ENCODE results near the gene CTSK. TPM values are rescaled to one million over a fixed set of nuclear protein-coding genes. Genes with fewer than 3 reads are reported as not detected.

Gene CTSK
- total RNA-seq, 2 experiments from 2014 or later, result 1.6 to 1.8 TPM

- ChIA-PET CTCF (ENCODE audit: unreplicated experiment) (no interaction called here), POLR2A (interaction anchor here (0.6 kb wide), 1 partner anchor 7 kb away, joined by 4 read pairs; no protein-coding TSS in a partner anchor)
- H3K79me2 ChIP-seq (ENCODE audit: insufficient read depth, low read depth, low read length), result peaks cover 56% of the 10 kb centered on the region
These were observed 48.0 kb downstream of the CTSK start for GRCh38 chr1:150760013-150760412.

GRCh38 chr1:150753416-150753815 is 54.6 kb downstream of the CTSK start:
- no peaks in the 10 kb centered on the region for H3K9me2 ChIP-seq (ENCODE audit: insufficient read depth, low read length)
- no peak for DNase-seq (ENCODE audit: low spot score)
- H3K79me2 ChIP-seq (ENCODE audit: insufficient read depth, low read depth, low read length), result no peaks in the 10 kb centered on the region
- no peak overlapping the region for H3K27ac ChIP-seq (ENCODE audit: low read depth, low read length, poor library complexity, severe bottlenecking)
- H3K36me3 ChIP-seq (ENCODE audit: insufficient read depth, low read length), result peaks cover 89% of the 10 kb centered on the region
- no peaks in the 10 kb centered on the region for H4K20me1 ChIP-seq (ENCODE audit: insufficient read depth, low read length)
- no peaks in the 10 kb centered on the region for H3K4me1 ChIP-seq (ENCODE audit: insufficient read depth, low read length, poor library complexity, severe bottlenecking)
- no peaks in the 10 kb centered on the region for H3K9me3 ChIP-seq (ENCODE audit: low read length)
- BruUV-seq (replicated peaks), result no TSS peak
- no peak overlapping the region for H3K4me2 ChIP-seq (ENCODE audit: low read length)
- intact Hi-C loops (cut with micrococcal nuclease; ENCODE audit: unreplicated experiment), result no loop called here
- ChIA-PET POLR2A (no interaction called here), CTCF (ENCODE audit: unreplicated experiment) (no interaction called here)
- TF ChIP-seq CTCF (conservative IDR thresholded peaks at IDR 0.05; ENCODE audit: low read length) (no peak), EZH2phosphoT487 (IDR thresholded peaks at IDR 0.05; ENCODE audit: borderline replicate concordance, low read depth, low read length) (no peak)
- H2AFZ ChIP-seq (ENCODE audit: low read length), result no peak overlapping the region
- H3K4me3 ChIP-seq (ENCODE audit: low read depth, low read length, poor library complexity, severe bottlenecking), result no peak overlapping the region

More at GRCh38 chr1:150760013-150760412, 48.0 kb downstream of the CTSK start:
- Histone ChIP-seq H3K27ac (ENCODE audit: low read depth, low read length, poor library complexity, severe bottlenecking) (no peak overlapping the region), H3K4me1 (ENCODE audit: insufficient read depth, low read length, poor library complexity, severe bottlenecking) (peaks cover 17% of the 10 kb centered on the region), H3K36me3 (ENCODE audit: insufficient read depth, low read length) (peaks cover 66% of the 10 kb centered on the region), H4K20me1 (ENCODE audit: insufficient read depth, low read length) (no peaks in the 10 kb centered on the region), H3K4me2 (ENCODE audit: low read length) (no peak overlapping the region), H2AFZ (ENCODE audit: low read length) (no peak overlapping the region), H3K9me2 (ENCODE audit: insufficient read depth, low read length) (no peaks in the 10 kb centered on the region), H3K9me3 (ENCODE audit: low read length) (peaks cover 12% of the 10 kb centered on the region; the same call in 1 of the 2 replicates), H3K4me3 (ENCODE audit: low read depth, low read length, poor library complexity, severe bottlenecking) (no peak overlapping the region)
- TF ChIP-seq EZH2phosphoT487 (IDR thresholded peaks at IDR 0.05; ENCODE audit: borderline replicate concordance, low read depth, low read length) (no peak), CTCF (conservative IDR thresholded peaks at IDR 0.05; ENCODE audit: low read length) (no peak)
- intact Hi-C loops (cut with micrococcal nuclease; ENCODE audit: unreplicated experiment), result no loop called here
- DNase-seq (ENCODE audit: low spot score), result no peak
- no TSS peak for BruUV-seq (replicated peaks)

GRCh38 chr1:150751443-150751842 is 56.6 kb downstream of the CTSK start:
- no peaks in the 10 kb centered on the region for H3K4me1 ChIP-seq (ENCODE audit: insufficient read depth, low read length, poor library complexity, severe bottlenecking)
- H4K20me1 ChIP-seq (ENCODE audit: insufficient read depth, low read length), result no peaks in the 10 kb centered on the region
- DNase-seq (ENCODE audit: low spot score), result no peak
- no peak for TF ChIP-seq CTCF (conservative IDR thresholded peaks at IDR 0.05; ENCODE audit: low read length)
- peaks cover 93% of the 10 kb centered on the region for H3K36me3 ChIP-seq (ENCODE audit: insufficient read depth, low read length)
- POLR2A ChIA-PET, result interaction anchor here (1.1 kb wide), 1 partner anchor 16 kb away, joined by 3 read pairs; no protein-coding TSS in a partner anchor
- no peak overlapping the region for H2AFZ ChIP-seq (ENCODE audit: low read length)
- CTCF ChIA-PET (ENCODE audit: unreplicated experiment), result no interaction called here
- H3K4me3 ChIP-seq (ENCODE audit: low read depth, low read length, poor library complexity, severe bottlenecking), result no peak overlapping the region
- no TSS peak for BruUV-seq (replicated peaks)
- intact Hi-C loops (cut with micrococcal nuclease; ENCODE audit: unreplicated experiment), result no loop called here
- H3K9me2 ChIP-seq (ENCODE audit: insufficient read depth, low read length), result no peaks in the 10 kb centered on the region
- H3K27ac ChIP-seq (ENCODE audit: low read depth, low read length, poor library complexity, severe bottlenecking), result no peak overlapping the region
- no peaks in the 10 kb centered on the region for H3K9me3 ChIP-seq (ENCODE audit: low read length)
- no peaks in the 10 kb centered on the region for H3K79me2 ChIP-seq (ENCODE audit: insufficient read depth, low read depth, low read length)
- H3K4me2 ChIP-seq (ENCODE audit: low read length), result no peak overlapping the region

Data from OCI-LY7 (cell line).